ENCODE data around the gene MAMLD1.

The MAMLD1 gene

GRCh38 chrX:150414228-150414627 lies 51.1 kb downstream of the MAMLD1 start:
- no peak for DNase-seq (ENCODE audit: extremely low read depth, insufficient read length)
- no peak overlapping the region for H3K4me3 ChIP-seq (replicated peaks; ENCODE audit: low read depth, low read length)
- H3K27me3 ChIP-seq (replicated peaks; ENCODE audit: control insufficient read depth, insufficient read depth, low read length), result no peaks in the 10 kb centered on the region
- no peaks in the 10 kb centered on the region for H3K36me3 ChIP-seq (ENCODE audit: control insufficient read depth, insufficient read depth, low read length)
- no peak for TF ChIP-seq CTCF (IDR thresholded peaks at IDR 0.05; ENCODE audit: insufficient read depth, low read length, poor library complexity, severe bottlenecking)

- Histone ChIP-seq H3K4me3 (replicated peaks; ENCODE audit: low read depth, low read length) (no peak overlapping the region), H3K36me3 (ENCODE audit: control insufficient read depth, insufficient read depth, low read length) (no peaks in the 10 kb centered on the region), H3K27me3 (replicated peaks; ENCODE audit: control insufficient read depth, insufficient read depth, low read length) (no peaks in the 10 kb centered on the region)
- TF ChIP-seq CTCF (IDR thresholded peaks at IDR 0.05; ENCODE audit: insufficient read depth, low read length, poor library complexity, severe bottlenecking), result no peak
- no peak for DNase-seq (ENCODE audit: extremely low read depth, insufficient read length)
These were observed 53.4 kb downstream of the MAMLD1 start for GRCh38 chrX:150416469-150416868.

GRCh38 chrX:150421816-150422215 lies 58.7 kb downstream of the MAMLD1 start:
- Histone ChIP-seq H3K36me3 (ENCODE audit: control insufficient read depth, insufficient read depth, low read length) (no peaks in the 10 kb centered on the region), H3K4me3 (replicated peaks; ENCODE audit: low read depth, low read length) (no peak overlapping the region), H3K27me3 (replicated peaks; ENCODE audit: control insufficient read depth, insufficient read depth, low read length) (no peaks in the 10 kb centered on the region)
- no peak for DNase-seq (ENCODE audit: extremely low read depth, insufficient read length)
- TF ChIP-seq CTCF (IDR thresholded peaks at IDR 0.05; ENCODE audit: insufficient read depth, low read length, poor library complexity, severe bottlenecking), result no peak

- Histone ChIP-seq H3K36me3 (ENCODE audit: control insufficient read depth, insufficient read depth, low read length) (no peaks in the 10 kb centered on the region), H3K27me3 (replicated peaks; ENCODE audit: control insufficient read depth, insufficient read depth, low read length) (no peaks in the 10 kb centered on the region), H3K4me3 (replicated peaks; ENCODE audit: low read depth, low read length) (no peak overlapping the region)
- TF ChIP-seq CTCF (IDR thresholded peaks at IDR 0.05; ENCODE audit: insufficient read depth, low read length, poor library complexity, severe bottlenecking), result no peak
- DNase-seq (ENCODE audit: extremely low read depth, insufficient read length), result no peak
These were observed 66.5 kb downstream of the MAMLD1 start for GRCh38 chrX:150429594-150429993.

GRCh38 chrX:150436195-150436594 lies 73.1 kb downstream of the MAMLD1 start:
- no peak for DNase-seq (ENCODE audit: extremely low read depth, insufficient read length)
- H3K27me3 ChIP-seq (replicated peaks; ENCODE audit: control insufficient read depth, insufficient read depth, low read length), result no peaks in the 10 kb centered on the region
- no peak overlapping the region for H3K4me3 ChIP-seq (replicated peaks; ENCODE audit: low read depth, low read length)
- no peaks in the 10 kb centered on the region for H3K36me3 ChIP-seq (ENCODE audit: control insufficient read depth, insufficient read depth, low read length)
- no peak for TF ChIP-seq CTCF (IDR thresholded peaks at IDR 0.05; ENCODE audit: insufficient read depth, low read length, poor library complexity, severe bottlenecking)

- Histone ChIP-seq H3K36me3 (ENCODE audit: control insufficient read depth, insufficient read depth, low read length) (no peaks in the 10 kb centered on the region), H3K4me3 (replicated peaks; ENCODE audit: low read depth, low read length) (no peak overlapping the region), H3K27me3 (replicated peaks; ENCODE audit: control insufficient read depth, insufficient read depth, low read length) (no peaks in the 10 kb centered on the region)
- no peak for TF ChIP-seq CTCF (IDR thresholded peaks at IDR 0.05; ENCODE audit: insufficient read depth, low read length, poor library complexity, severe bottlenecking)
- no peak for DNase-seq (ENCODE audit: extremely low read depth, insufficient read length)
These were observed 75.0 kb downstream of the MAMLD1 start for GRCh38 chrX:150438165-150438564.
